CD4-positive, alpha-beta T cell treated with Interleukin-6 at 100 ng/mL for 8 hours (primary cell): ENCODE measurements around the gene ZFYVE28.
A peak's percentile ranks its signal among the peaks of the same experiment; 100 is the strongest.

Source experiments
- DNase-seq: peaks from one replicate; pipeline ENCODE4 v3.0.0-alpha.2; 2020; ENCODE audit warnings: mixed read lengths, low spot score

ZFYVE28 gene

GRCh38 chr4:2411786-2412510 lies 6.5 kb downstream of the ZFYVE28 start:
- DNase-seq: no peak

GRCh38 chr4:2409381-2409783 lies 9.1 kb downstream of the ZFYVE28 start:
- DNase-seq: no peak

- no peak for DNase-seq
Measured at GRCh38 chr4:2408976-2409375, 9.5 kb downstream of the ZFYVE28 start.

GRCh38 chr4:2408401-2408958 lies 10.0 kb downstream of the ZFYVE28 start:
- DNase-seq: no peak

- DNase-seq: no peak
Measured at GRCh38 chr4:2407991-2408342, 10.5 kb downstream of the ZFYVE28 start.

- DNase-seq: no peak
Measured at GRCh38 chr4:2406920-2407319, 11.5 kb downstream of the ZFYVE28 start.

GRCh38 chr4:2406406-2406805 lies 12.0 kb downstream of the ZFYVE28 start:
- DNase-seq: no peak

- DNase-seq: no peak
Measured at GRCh38 chr4:2402941-2403340, 15.5 kb downstream of the ZFYVE28 start.

- DNase-seq: peak; percentile 23
Measured at GRCh38 chr4:2402048-2402842, 16.2 kb downstream of the ZFYVE28 start.

- DNase-seq: no peak
Measured at GRCh38 chr4:2401610-2401983, 16.8 kb downstream of the ZFYVE28 start.

GRCh38 chr4:2400841-2401609 lies 17.4 kb downstream of the ZFYVE28 start:
- DNase-seq: no peak

GRCh38 chr4:2399631-2400190 lies 18.7 kb downstream of the ZFYVE28 start:
- DNase-seq: no peak

- DNase-seq: no peak
Measured at GRCh38 chr4:2399216-2399615, 19.2 kb downstream of the ZFYVE28 start.

- no peak for DNase-seq
Measured at GRCh38 chr4:2397596-2398379, 20.7 kb downstream of the ZFYVE28 start.

- no peak for DNase-seq
Measured at GRCh38 chr4:2396781-2397368, 21.6 kb downstream of the ZFYVE28 start.

- no peak for DNase-seq
Measured at GRCh38 chr4:2395584-2395983, 22.9 kb downstream of the ZFYVE28 start.

- no peak for DNase-seq
Measured at GRCh38 chr4:2395038-2395437, 23.4 kb downstream of the ZFYVE28 start.

- DNase-seq: no peak
Measured at GRCh38 chr4:2394528-2394927, 23.9 kb downstream of the ZFYVE28 start.

- DNase-seq: no peak
Measured at GRCh38 chr4:2393353-2394270, 24.8 kb downstream of the ZFYVE28 start.
